Chondrocyte (in vitro differentiated cells): ENCODE measurements around the gene METTL16. TPM values are rescaled to one million over a fixed set of nuclear protein-coding genes. Genes with fewer than 3 reads are reported as not detected.

ENCODE experiments used
- DNase-seq: peaks from one replicate; pipeline ENCODE4 v3.0.0; 2021; ENCODE audit warnings: mixed read lengths, low spot score
- H3K27ac Mint-ChIP-seq: one replicate; pipeline ENCODE4 v1.8.0; 2021; ENCODE audit warnings: mild to moderate bottlenecking, moderate library complexity, mixed read lengths; ENCODE audit not compliant: unreplicated experiment
- H3K27me3 Mint-ChIP-seq: 2 replicates; pipeline ENCODE4 v1.8.0; 2021; ENCODE audit warnings: low read depth, mixed read lengths
- H3K36me3 Mint-ChIP-seq: 2 replicates; pipeline ENCODE4 v1.8.0; 2021; ENCODE audit warnings: low read depth, mixed read lengths
- H3K4me1 Mint-ChIP-seq: 2 replicates; pipeline ENCODE4 v1.8.0; 2021; ENCODE audit warnings: low read depth, mild to moderate bottlenecking, mixed read lengths
- H3K4me3 Mint-ChIP-seq: one replicate; pipeline ENCODE4 v1.8.0; 2021; ENCODE audit warnings: mild to moderate bottlenecking, moderate library complexity, mixed read lengths; ENCODE audit not compliant: unreplicated experiment
- H3K9me3 Mint-ChIP-seq: 2 replicates; pipeline ENCODE4 v1.8.0; 2021; ENCODE audit warnings: low read depth, mixed read lengths
- total RNA-seq: library from RNA; stranded (reverse); gene quantifications from 3 replicates; pipeline ENCODE4 v1.2.1, GENCODE V29; 2021
- TF ChIP-seq, protein P1 (sequence below): fragments of 200-600 bp; sonication (generic); IDR thresholded peaks from 2 replicates; pipeline ENCODE4 v1.5.0; 2021; ENCODE audit warnings: antibody characterized with exemption, mild to moderate bottlenecking, moderate library complexity

Gene METTL16
- total RNA-seq, 1 donor from 2014 or later: 21.2 TPM

GRCh38 chr17:2456475-2456874 lies 55.2 kb downstream of the METTL16 start:
- Mint-ChIP-seq H3K27ac (no peak overlapping the region), H3K9me3 (no peaks in the 10 kb centered on the region), H3K36me3 (peaks cover 2% of the 10 kb centered on the region), H3K27me3 (no peaks in the 10 kb centered on the region), H3K4me1 (peaks cover 13% of the 10 kb centered on the region), H3K4me3 (no peak overlapping the region)
- TF ChIP-seq, protein P1, sequence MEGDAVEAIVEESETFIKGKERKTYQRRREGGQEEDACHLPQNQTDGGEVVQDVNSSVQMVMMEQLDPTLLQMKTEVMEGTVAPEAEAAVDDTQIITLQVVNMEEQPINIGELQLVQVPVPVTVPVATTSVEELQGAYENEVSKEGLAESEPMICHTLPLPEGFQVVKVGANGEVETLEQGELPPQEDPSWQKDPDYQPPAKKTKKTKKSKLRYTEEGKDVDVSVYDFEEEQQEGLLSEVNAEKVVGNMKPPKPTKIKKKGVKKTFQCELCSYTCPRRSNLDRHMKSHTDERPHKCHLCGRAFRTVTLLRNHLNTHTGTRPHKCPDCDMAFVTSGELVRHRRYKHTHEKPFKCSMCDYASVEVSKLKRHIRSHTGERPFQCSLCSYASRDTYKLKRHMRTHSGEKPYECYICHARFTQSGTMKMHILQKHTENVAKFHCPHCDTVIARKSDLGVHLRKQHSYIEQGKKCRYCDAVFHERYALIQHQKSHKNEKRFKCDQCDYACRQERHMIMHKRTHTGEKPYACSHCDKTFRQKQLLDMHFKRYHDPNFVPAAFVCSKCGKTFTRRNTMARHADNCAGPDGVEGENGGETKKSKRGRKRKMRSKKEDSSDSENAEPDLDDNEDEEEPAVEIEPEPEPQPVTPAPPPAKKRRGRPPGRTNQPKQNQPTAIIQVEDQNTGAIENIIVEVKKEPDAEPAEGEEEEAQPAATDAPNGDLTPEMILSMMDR: no peak
- DNase-seq: no peak

GRCh38 chr17:2455956-2456355 lies 55.7 kb downstream of the METTL16 start:
- Mint-ChIP-seq H3K27ac (no peak overlapping the region), H3K4me1 (peaks cover 13% of the 10 kb centered on the region), H3K9me3 (no peaks in the 10 kb centered on the region), H3K4me3 (no peak overlapping the region), H3K36me3 (peaks cover 2% of the 10 kb centered on the region), H3K27me3 (no peaks in the 10 kb centered on the region)
- TF ChIP-seq, protein P1: no peak
- no peak for DNase-seq

DNA sequence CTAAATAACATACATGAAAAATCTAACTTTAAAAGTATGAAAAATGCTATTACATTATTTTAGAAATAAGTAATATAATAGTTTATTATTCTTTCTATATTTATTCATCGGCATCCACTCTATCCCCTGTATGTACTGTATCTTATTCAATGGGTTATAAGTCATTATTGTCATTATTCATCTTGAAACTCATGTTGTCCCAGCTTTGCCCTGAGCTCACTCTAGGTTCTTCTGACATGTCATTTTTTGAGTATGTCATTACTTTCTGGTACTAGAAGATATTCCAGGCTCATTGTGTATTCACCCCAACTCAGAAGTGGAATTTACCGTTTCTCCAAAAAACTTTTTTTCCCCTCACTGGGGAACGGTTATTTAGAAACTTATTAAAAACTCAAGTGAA lies 57.8 kb downstream of the METTL16 start:
- no peaks in the 10 kb centered on the region for H3K9me3 Mint-ChIP-seq
- no peak overlapping the region for H3K27ac Mint-ChIP-seq
- DNase-seq: no peak
- no peaks in the 10 kb centered on the region for H3K27me3 Mint-ChIP-seq
- TF ChIP-seq, protein P1: no peak
- H3K36me3 Mint-ChIP-seq: peaks cover 2% of the 10 kb centered on the region
- H3K4me1 Mint-ChIP-seq: no peaks in the 10 kb centered on the region
- H3K4me3 Mint-ChIP-seq: no peak overlapping the region

DNA sequence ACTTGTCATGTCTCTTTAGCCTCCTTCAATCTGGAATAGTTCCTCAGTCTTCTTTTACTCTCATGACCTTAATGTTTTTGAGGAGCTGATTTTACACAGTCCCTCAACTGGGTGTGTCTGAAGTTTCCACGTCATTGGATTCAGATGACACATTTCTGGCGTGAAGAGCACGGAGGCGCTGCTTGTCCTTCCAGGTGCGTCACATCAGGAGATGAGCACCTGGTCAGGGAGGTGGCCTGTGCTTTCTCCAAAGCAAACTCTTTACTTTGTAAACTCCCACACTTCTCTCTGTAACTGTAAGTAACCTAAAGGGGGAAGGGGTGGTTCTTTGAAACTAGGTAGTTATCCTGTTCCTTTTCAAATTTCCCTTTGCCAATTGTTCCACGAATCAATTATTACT lies 58.4 kb downstream of the METTL16 start:
- Mint-ChIP-seq H3K9me3 (no peaks in the 10 kb centered on the region), H3K27ac (no peak overlapping the region), H3K36me3 (no peaks in the 10 kb centered on the region)

GRCh38 chr17:2452216-2452750 lies 59.4 kb downstream of the METTL16 start:
- TF ChIP-seq, protein P1: no peak
- no peak overlapping the region for H3K27ac Mint-ChIP-seq
- H3K9me3 Mint-ChIP-seq: no peaks in the 10 kb centered on the region
- no peak for DNase-seq
- no peaks in the 10 kb centered on the region for H3K27me3 Mint-ChIP-seq
- H3K4me1 Mint-ChIP-seq: no peaks in the 10 kb centered on the region
- no peak overlapping the region for H3K4me3 Mint-ChIP-seq
- H3K36me3 Mint-ChIP-seq: no peaks in the 10 kb centered on the region

More for the DNA sequence above, 58.4 kb downstream of the METTL16 start:
- DNase-seq: no peak
- no peaks in the 10 kb centered on the region for H3K27me3 Mint-ChIP-seq
- TF ChIP-seq, protein P1: no peak
- H3K4me3 Mint-ChIP-seq: no peak overlapping the region
- H3K4me1 Mint-ChIP-seq: no peaks in the 10 kb centered on the region
